Adrenal gland (tissue), 5 donors: Measurements from ENCODE around the gene FNIP2.

ENCODE experiments used
- CTCF ChIP-seq, 6 experiments: fragments of 450-650 bp in 4 of 6; fragments of 200-600 bp in 2 of 6; sonication (generic) in 1 of 6; IDR thresholded peaks; 1 replicate in 5 of 6; 2 replicates in 1 of 6; pipeline versions ENCODE4 v1.5.1 to v1.8.0; 2016 to 2021; ENCODE audit warnings: antibody characterized with exemption in 6 of 6, mild to moderate bottlenecking in 2 of 6, moderate library complexity in 1 of 6
- POLR2A ChIP-seq, 2 donors: fragments of 450-650 bp; IDR thresholded peaks; one replicate each; pipeline ENCODE4 v1.6.1; 2017; ENCODE audit warnings: antibody characterized with exemption in 2 of 2, mild to moderate bottlenecking in 2 of 2, moderate library complexity in 1 of 2
- donor health status: DM: no; HTN: no; CAD: no.

GRCh38 chr4:158762553-158762952 lies 6.3 kb upstream of the FNIP2 start:
- no peak for TF ChIP-seq POLR2A (IDR thresholded peaks at IDR 0.05)
- TF ChIP-seq CTCF (IDR thresholded peaks at IDR 0.05): no peak
